Measurements from ENCODE around the gene ATP10A. TPM values are rescaled to one million over a fixed set of nuclear protein-coding genes. Genes with fewer than 3 reads are reported as not detected.

Gene ATP10A
- total and polyA plus RNA-seq, 2 experiments from 2014 or later, result 0.75 to 0.77 TPM

GRCh38 chr15:25727116-25727515 lies 136.0 kb downstream of the ATP10A start:
- TF ChIP-seq EZH2phosphoT487 (IDR thresholded peaks at IDR 0.05; ENCODE audit: low read depth, severe bottlenecking, unreplicated experiment) (no peak), CTCF (IDR thresholded peaks at IDR 0.05; ENCODE audit: poor library complexity) (no peak), EZH2 (IDR thresholded peaks at IDR 0.05; ENCODE audit: borderline replicate concordance) (no peak)
- Histone ChIP-seq H3K9me2 (replicated peaks; ENCODE audit: insufficient read depth) (no peaks in the 10 kb centered on the region), H3K27me3 (no peaks in the 10 kb centered on the region), H3K9me3 (ENCODE audit: low read depth) (no peaks in the 10 kb centered on the region), H2AFZ (no peak overlapping the region), H3K27ac (no peak overlapping the region), H3K79me2 (no peaks in the 10 kb centered on the region), H3K4me2 (no peak overlapping the region), H4K20me1 (ENCODE audit: insufficient read depth, poor library complexity, severe bottlenecking) (no peaks in the 10 kb centered on the region), H3K4me3 (no peak overlapping the region), H3K36me3 (replicated peaks; ENCODE audit: insufficient read depth, low read depth) (no peaks in the 10 kb centered on the region), H3K4me1 (ENCODE audit: insufficient read depth) (no peaks in the 10 kb centered on the region)
- 93% methylated on average over 15 of the region's 15 CpGs for WGBS (ENCODE audit: low lambda C conversion rate, missing lambda C conversion rate)
- no peak for DNase-seq (ENCODE audit: low spot score)

GRCh38 chr15:25725758-25726157 lies 137.4 kb downstream of the ATP10A start:
- Histone ChIP-seq H3K9me3 (ENCODE audit: low read depth) (no peaks in the 10 kb centered on the region), H3K9me2 (replicated peaks; ENCODE audit: insufficient read depth) (no peaks in the 10 kb centered on the region)
- 95% methylated on average over 14 of the region's 14 CpGs for WGBS (ENCODE audit: low lambda C conversion rate, missing lambda C conversion rate)

DNA sequence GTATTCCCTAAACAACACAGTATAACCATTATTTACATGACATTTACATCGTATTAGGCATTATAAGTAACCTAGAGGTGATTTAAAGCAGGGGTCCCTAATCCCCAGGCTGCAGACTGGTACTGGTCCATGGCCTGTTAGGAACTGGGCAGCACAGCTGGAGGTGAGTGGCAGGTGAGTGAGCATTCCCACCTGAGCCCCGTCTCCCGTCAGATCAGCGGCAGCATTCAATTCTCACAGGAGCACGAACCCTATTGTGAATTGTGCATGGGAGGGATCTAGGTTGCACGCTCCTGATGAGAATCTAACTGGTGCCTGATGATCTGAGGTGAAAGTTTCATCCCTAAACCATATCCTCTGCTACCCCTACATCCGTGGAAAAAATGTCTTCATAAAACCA lies 138.2 kb downstream of the ATP10A start:
- WGBS (ENCODE audit: low lambda C conversion rate, missing lambda C conversion rate), result 93% methylated on average over 7 of the region's 7 CpGs
- Histone ChIP-seq H4K20me1 (ENCODE audit: insufficient read depth, poor library complexity, severe bottlenecking) (no peaks in the 10 kb centered on the region), H3K36me3 (replicated peaks; ENCODE audit: insufficient read depth, low read depth) (no peaks in the 10 kb centered on the region), H3K27me3 (no peaks in the 10 kb centered on the region), H3K4me2 (no peak overlapping the region), H2AFZ (no peak overlapping the region), H3K9me2 (replicated peaks; ENCODE audit: insufficient read depth) (no peaks in the 10 kb centered on the region), H3K4me1 (ENCODE audit: insufficient read depth) (peaks cover 4% of the 10 kb centered on the region), H3K27ac (no peak overlapping the region), H3K79me2 (no peaks in the 10 kb centered on the region), H3K9me3 (ENCODE audit: low read depth) (no peaks in the 10 kb centered on the region), H3K4me3 (no peak overlapping the region)
- DNase-seq (ENCODE audit: low spot score), result no peak
- TF ChIP-seq EZH2phosphoT487 (IDR thresholded peaks at IDR 0.05; ENCODE audit: low read depth, severe bottlenecking, unreplicated experiment) (no peak), EZH2 (IDR thresholded peaks at IDR 0.05; ENCODE audit: borderline replicate concordance) (no peak), CTCF (IDR thresholded peaks at IDR 0.05; ENCODE audit: poor library complexity) (no peak)

More at GRCh38 chr15:25725758-25726157, 137.4 kb downstream of the ATP10A start:
- H3K36me3 ChIP-seq (replicated peaks; ENCODE audit: insufficient read depth, low read depth), result no peaks in the 10 kb centered on the region
- H3K27me3 ChIP-seq, result no peaks in the 10 kb centered on the region
- no peak for DNase-seq (ENCODE audit: low spot score)
- TF ChIP-seq CTCF (IDR thresholded peaks at IDR 0.05; ENCODE audit: poor library complexity) (no peak), EZH2phosphoT487 (IDR thresholded peaks at IDR 0.05; ENCODE audit: low read depth, severe bottlenecking, unreplicated experiment) (no peak), EZH2 (IDR thresholded peaks at IDR 0.05; ENCODE audit: borderline replicate concordance) (no peak)
- no peak overlapping the region for H3K4me2 ChIP-seq
- H3K4me3 ChIP-seq, result no peak overlapping the region
- H2AFZ ChIP-seq, result no peak overlapping the region
- no peak overlapping the region for H3K27ac ChIP-seq
- no peaks in the 10 kb centered on the region for H3K4me1 ChIP-seq (ENCODE audit: insufficient read depth)
- H4K20me1 ChIP-seq (ENCODE audit: insufficient read depth, poor library complexity, severe bottlenecking), result no peaks in the 10 kb centered on the region
- no peaks in the 10 kb centered on the region for H3K79me2 ChIP-seq

GRCh38 chr15:25721605-25721955 lies 141.5 kb downstream of the ATP10A start:
- no peaks in the 10 kb centered on the region for H4K20me1 ChIP-seq (ENCODE audit: insufficient read depth, poor library complexity, severe bottlenecking)
- no peaks in the 10 kb centered on the region for H3K79me2 ChIP-seq
- no peak overlapping the region for H3K27ac ChIP-seq
- peaks cover 4% of the 10 kb centered on the region for H3K4me1 ChIP-seq (ENCODE audit: insufficient read depth)
- H3K4me3 ChIP-seq, result no peak overlapping the region
- no peaks in the 10 kb centered on the region for H3K27me3 ChIP-seq
- DNase-seq (ENCODE audit: low spot score), result no peak
- TF ChIP-seq CTCF (IDR thresholded peaks at IDR 0.05; ENCODE audit: poor library complexity) (no peak), EZH2phosphoT487 (IDR thresholded peaks at IDR 0.05; ENCODE audit: low read depth, severe bottlenecking, unreplicated experiment) (no peak), EZH2 (IDR thresholded peaks at IDR 0.05; ENCODE audit: borderline replicate concordance) (no peak)
- no peaks in the 10 kb centered on the region for H3K9me3 ChIP-seq (ENCODE audit: low read depth)
- H3K36me3 ChIP-seq (replicated peaks; ENCODE audit: insufficient read depth, low read depth), result no peaks in the 10 kb centered on the region
- WGBS (ENCODE audit: low lambda C conversion rate, missing lambda C conversion rate), result 91% methylated on average over 8 of the region's 8 CpGs
- H3K4me2 ChIP-seq, result no peak overlapping the region
- no peaks in the 10 kb centered on the region for H3K9me2 ChIP-seq (replicated peaks; ENCODE audit: insufficient read depth)
- H2AFZ ChIP-seq, result no peak overlapping the region
